GM12878 (cell line): ENCODE data around the gene AOAH. TPM values are rescaled to one million over a fixed set of nuclear protein-coding genes. Genes with fewer than 3 reads are reported as not detected.

Experiments used
- ATAC-seq: fragments of 200-7000 bp; cut with Tn5 transposase; 3 replicates; pipeline ENCODE4 v1.9.1; 2020; ENCODE audit warnings: mild to moderate bottlenecking, moderate library complexity
- BruUV-seq: library from RNA; stranded (reverse); fragments of 400-500 nt; replicated peaks from 2 replicates; lab custom pipeline; 2021; lab: Mats Ljungman, UMichigan
- CTCF ChIA-PET: fragments of 300-600 bp; sonication (Branson Sonifier 250); formaldehyde crosslinking; extraction: SDS; loops from one replicate; lab custom pipeline; 2021; ENCODE audit warnings: inconsistent platforms; lab: Yijun Ruan, JAX
- POLR2A ChIA-PET: fragments of 350-600 bp; formaldehyde crosslinking; extraction: SDS; loops from one replicate; lab custom pipeline; 2021; ENCODE audit warnings: inconsistent platforms; lab: Charles Lee
- RAD21 ChIA-PET: fragments of 300-600 bp; sonication (Branson Sonifier 250); formaldehyde crosslinking; loops from one replicate; lab custom pipeline; 2023; ENCODE audit warnings: antibody characterized with exemption; ENCODE audit not compliant: unreplicated experiment; lab: Charles Lee
- SMC1A ChIA-PET: fragments of 300-600 bp; sonication (Branson Sonifier 250); formaldehyde crosslinking; loops from one replicate; lab custom pipeline; 2023; ENCODE audit not compliant: unreplicated experiment, uncharacterized antibody; lab: Charles Lee
- DNase-seq: peaks from one replicate; pipeline ENCODE4 v3.0.0-alpha.2; 2011; ENCODE audit warnings: low read depth, low spot score
- FAIRE-seq: peaks from 3 replicates; lab custom pipeline; 2011; peaks lifted over from hg19 to GRCh38; lab: Jason Lieb, UNC
- H2AFZ ChIP-seq: 2 replicates; pipeline ENCODE4 v1.6.0; 2011; ENCODE audit warnings: low read depth, low read length, control low read depth; ENCODE audit not compliant: control insufficient read depth
- H3K27ac ChIP-seq: 2 replicates; pipeline ENCODE4 v1.5.1; 2011; ENCODE audit warnings: control low read depth; ENCODE audit not compliant: control insufficient read depth, insufficient read depth
- H3K27me3 ChIP-seq, 2 experiments: replicated peaks in 1 of 2; 2 replicates each; pipeline versions ENCODE4 v1.6.0 to v1.6.1; 2011; ENCODE audit warnings: low read length in 1 of 2; ENCODE audit not compliant: control insufficient read depth in 2 of 2, insufficient read depth in 2 of 2
- H3K36me3 ChIP-seq, 2 experiments: 2 replicates each; pipeline ENCODE4 v1.5.1; 2011; ENCODE audit warnings: low read length in 1 of 2; ENCODE audit not compliant: control insufficient read depth in 2 of 2, insufficient read depth in 2 of 2
- H3K4me1 ChIP-seq: 2 replicates; pipeline ENCODE4 v1.6.1; 2011; ENCODE audit warnings: mild to moderate bottlenecking, low read length, moderate library complexity, mixed read lengths; ENCODE audit not compliant: control insufficient read depth, insufficient read depth
- H3K4me2 ChIP-seq: 2 replicates; pipeline ENCODE4 v1.6.0; 2011; ENCODE audit warnings: control low read depth; ENCODE audit not compliant: control insufficient read depth, insufficient read depth
- H3K4me3 ChIP-seq: fragments of 200-600 bp; sonication (generic); 2 replicates; pipeline ENCODE4 v1.5.1; 2016
- H3K79me2 ChIP-seq: 2 replicates; pipeline ENCODE4 v1.6.0; 2011; ENCODE audit warnings: low read length; ENCODE audit not compliant: control insufficient read depth, insufficient read depth
- H3K9ac ChIP-seq: 2 replicates; pipeline ENCODE4 v1.8.0; 2011; ENCODE audit warnings: low read length, control low read depth, mixed read lengths; ENCODE audit not compliant: control insufficient read depth, insufficient read depth
- H3K9me3 ChIP-seq: replicated peaks from 3 replicates; pipeline ENCODE4 v1.5.1; 2011; ENCODE audit warnings: mild to moderate bottlenecking, low read length; ENCODE audit not compliant: control insufficient read depth, insufficient read depth
- H4K20me1 ChIP-seq: 2 replicates; pipeline ENCODE4 v1.6.0; 2011; ENCODE audit not compliant: control insufficient read depth, insufficient read depth
- BCL3 ChIP-seq: IDR thresholded peaks from 2 replicates; pipeline ENCODE4 v1.6.1; 2011; ENCODE audit warnings: borderline replicate concordance, low read depth, mild to moderate bottlenecking, moderate library complexity, low read length; ENCODE audit not compliant: insufficient read depth, poor library complexity, severe bottlenecking
- BCLAF1 ChIP-seq: fragments of 450-650 bp; IDR thresholded peaks from 2 replicates; pipeline ENCODE4 v1.6.1; 2017; ENCODE audit warnings: antibody characterized with exemption, mild to moderate bottlenecking, moderate library complexity
- CREB1 ChIP-seq: IDR thresholded peaks from 2 replicates; pipeline ENCODE4 v1.6.1; 2012; ENCODE audit warnings: low read depth, mild to moderate bottlenecking, inconsistent platforms
- JUND ChIP-seq: IDR thresholded peaks from 2 replicates; pipeline ENCODE4 v1.6.1; 2012; ENCODE audit warnings: low read depth, mild to moderate bottlenecking, low read length, improper control_type of control experiment, moderate library complexity
- MEF2A ChIP-seq: IDR thresholded peaks from 2 replicates; pipeline ENCODE4 v1.6.1; 2011; ENCODE audit warnings: low read depth, mild to moderate bottlenecking, low read length, moderate library complexity; ENCODE audit not compliant: insufficient read depth
- RB1 ChIP-seq: fragments of 450-650 bp; formaldehyde crosslinking; IDR thresholded peaks from 2 replicates; pipeline ENCODE4 v1.6.1; 2017; ENCODE audit warnings: mild to moderate bottlenecking, borderline replicate concordance
- RUNX3 ChIP-seq: IDR thresholded peaks from 2 replicates; pipeline ENCODE4 v1.6.1; 2012; ENCODE audit warnings: low read length, inconsistent platforms
- YBX1 ChIP-seq: fragments of 450-650 bp; IDR thresholded peaks from 2 replicates; pipeline ENCODE4 v1.6.1; 2016; ENCODE audit warnings: antibody characterized with exemption
- ZNF217 ChIP-seq: fragments of 450-650 bp; IDR thresholded peaks from 2 replicates; pipeline ENCODE4 v1.6.1; 2017; ENCODE audit warnings: antibody characterized with exemption, mild to moderate bottlenecking
- ZNF24 ChIP-seq: fragments of 450-650 bp; IDR thresholded peaks from 2 replicates; pipeline ENCODE4 v1.6.1; 2017; ENCODE audit warnings: antibody characterized with exemption, mild to moderate bottlenecking
- WGBS: methylation state at CpG from one replicate; pipeline ENCODE4 v1.1.6; 2016; ENCODE audit warnings: low lambda C conversion rate; ENCODE audit not compliant: insufficient replicate concordance, insufficient coverage; ENCODE audit errors: missing lambda C conversion rate; 5-methylcytosine and 5-hydroxymethylcytosine counted together
- in situ Hi-C: fragments of 300-500 bp; cut with MboI; formaldehyde crosslinking; loops from 9 replicates; pipeline ENCODE4 v1.14.3; 2018; ENCODE audit warnings: mixed read lengths
- intact Hi-C: fragments of 100-400 bp; cut with micrococcal nuclease; formaldehyde crosslinking; loops from one replicate; pipeline ENCODE4 v1.14.2; 2022; ENCODE audit not compliant: unreplicated experiment
- polyA plus RNA-seq, 11 experiments: library from polyadenylated mRNA; depleted of rRNA in 4 of 11; unstranded in 6 of 11; stranded (reverse) in 5 of 11; fragments of >200 nt; fragmentation: Nextera tagmentation in 4 of 11; fragmentation: Illumina TruSeq in 1 of 11; extraction: Ambion mirVana in 4 of 11; extraction: Trizol in 1 of 11; gene quantifications; 1 replicate in 1 of 11; 2 replicates in 10 of 11; pipeline versions ENCODE4 v1.2.1 to v1.2.3, GENCODE V29; 2011 to 2016; ENCODE audit warnings: inconsistent platforms in 2 of 11, missing spikeins in 2 of 11, low read depth in 1 of 11
- total RNA-seq, 4 experiments: library from RNA; depleted of rRNA in 3 of 4; stranded (reverse); fragments of >200 nt in 3 of 4; fragmentation: Illumina TruSeq in 1 of 4; extraction: Trizol in 1 of 4; gene quantifications; 2 replicates each; pipeline versions ENCODE4 v1.2.1 to v1.2.3, GENCODE V29; 2013 to 2021

AOAH gene
- total and polyA plus RNA-seq, 10 of the 15 experiments (the other 5 are each of a cell fraction or from before 2014, with no cell fraction given), result 0.32 to 2.8 (median 1.4) TPM

GRCh38 chr7:36606153-36606975 is 117.9 kb downstream of the AOAH start:
- RAD21 ChIA-PET, result no interaction called here

GRCh38 chr7:36605261-36606051 is 118.8 kb downstream of the AOAH start:
- Histone ChIP-seq H3K36me3 (no peaks in the 10 kb centered on the region), H3K4me2 (no peak overlapping the region), H3K79me2 (no peaks in the 10 kb centered on the region), H3K27ac (no peak overlapping the region), H2AFZ (no peak overlapping the region), H3K9me3 (no peaks in the 10 kb centered on the region), H3K27me3 (peaks cover 0 to 2% of the 10 kb centered on the region in 2 experiments; a peak in 2 of 4 replicates), H4K20me1 (no peaks in the 10 kb centered on the region), H3K4me1 (no peaks in the 10 kb centered on the region), H3K4me3 (no peak overlapping the region), H3K9ac (no peak overlapping the region)
- intact Hi-C loops (no loop called here), in situ Hi-C loops (no loop called here)
- WGBS, result 27% methylated on average over 7 of the region's 7 CpGs
- ATAC-seq (no peak), DNase-seq (no peak), FAIRE-seq (no peak)
- SMC1A ChIA-PET, result interaction anchor here (1.2 to 1.6 kb wide), 2 partner anchors 226 to 577 kb away, joined by 3 read pairs; no protein-coding TSS in a partner anchor
- BruUV-seq, result no TSS peak
- RAD21 ChIA-PET, result no interaction called here
- CTCF ChIA-PET, result interaction anchor here (0.6 to 1.0 kb wide), 2 partner anchors 13 to 88 kb away, joined by 3 read pairs; no protein-coding TSS in a partner anchor
- POLR2A ChIA-PET, result no interaction called here
- no peak for TF ChIP-seq JUND
- TF ChIP-seq BCL3, result no peak
- TF ChIP-seq RUNX3, result no peak
- no peak for TF ChIP-seq BCLAF1
- TF ChIP-seq CREB1, result no peak
- TF ChIP-seq ZNF217, result no peak

More at GRCh38 chr7:36606153-36606975, 117.9 kb downstream of the AOAH start:
- no TSS peak for BruUV-seq
- H3K4me2 ChIP-seq, result no peak overlapping the region
- 32% methylated on average over 12 of the region's 12 CpGs for WGBS
- H2AFZ ChIP-seq, result no peak overlapping the region
- H3K9me3 ChIP-seq, result no peaks in the 10 kb centered on the region
- H3K9ac ChIP-seq, result no peak overlapping the region
- TF ChIP-seq RB1 (no peak), YBX1 (no peak), ZNF24 (no peak), MEF2A (no peak)
- in situ Hi-C loops, result no loop called here
- ChIA-PET CTCF (interaction anchor here (0.6 kb wide), 1 partner anchor 89 kb away, joined by 3 read pairs; no protein-coding TSS in a partner anchor), SMC1A (interaction anchor here (0.6 to 1.2 kb wide), 2 partner anchors 43 to 225 kb away, joined by 3 read pairs; no protein-coding TSS in a partner anchor), POLR2A (no interaction called here)
- FAIRE-seq, result no peak
- no peak for ATAC-seq
- H3K4me1 ChIP-seq, result no peaks in the 10 kb centered on the region
- H3K27me3 ChIP-seq, result peaks cover 0 to 2% of the 10 kb centered on the region in 2 experiments; a peak in 2 of 4 replicates
- H3K79me2 ChIP-seq, result no peaks in the 10 kb centered on the region
- no peak overlapping the region for H3K27ac ChIP-seq
- no peak for DNase-seq
- H3K36me3 ChIP-seq, result no peaks in the 10 kb centered on the region
- no peak overlapping the region for H3K4me3 ChIP-seq
- intact Hi-C loops, result no loop called here
- no peaks in the 10 kb centered on the region for H4K20me1 ChIP-seq
